ENCODE data around the gene TP73.

TP73 gene

DNA sequence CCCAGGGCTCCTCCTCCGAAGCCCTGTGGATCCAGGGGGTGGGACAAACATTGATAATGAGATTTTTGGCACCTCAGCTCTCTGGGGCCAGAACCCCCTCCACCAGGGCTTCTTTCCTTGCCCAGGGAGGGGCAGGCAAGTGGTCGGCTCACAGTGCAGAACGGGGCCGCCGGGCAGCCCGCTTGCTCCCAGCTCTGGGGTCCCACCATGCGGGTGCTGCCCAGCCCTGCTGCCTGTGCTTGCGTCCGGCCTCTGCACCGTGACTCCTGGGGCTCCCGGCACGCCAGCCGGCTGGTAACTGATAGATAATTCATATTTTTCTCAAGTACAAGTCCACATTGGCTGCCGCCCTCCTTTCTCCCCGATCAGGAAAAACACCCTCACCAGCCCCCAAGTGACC lies 57.9 kb downstream of the TP73 start:
- TF ChIP-seq GLIS3 (CRISPR knock-in tag; IDR thresholded peaks at IDR 0.05) = no peak
- TF ChIP-seq PPARA (CRISPR knock-in tag; IDR thresholded peaks at IDR 0.05; ENCODE audit: borderline replicate concordance) = no peak
- no peak for TF ChIP-seq ESRRG (CRISPR knock-in tag; IDR thresholded peaks at IDR 0.05)
- TF ChIP-seq OSR1 (CRISPR knock-in tag; IDR thresholded peaks at IDR 0.05) = no peak
- no peak for TF ChIP-seq ZFP3 (CRISPR knock-in tag; IDR thresholded peaks at IDR 0.05)
- no peak for TF ChIP-seq CSDC2 (CRISPR knock-in tag; IDR thresholded peaks at IDR 0.05)
- TF ChIP-seq, protein P1, sequence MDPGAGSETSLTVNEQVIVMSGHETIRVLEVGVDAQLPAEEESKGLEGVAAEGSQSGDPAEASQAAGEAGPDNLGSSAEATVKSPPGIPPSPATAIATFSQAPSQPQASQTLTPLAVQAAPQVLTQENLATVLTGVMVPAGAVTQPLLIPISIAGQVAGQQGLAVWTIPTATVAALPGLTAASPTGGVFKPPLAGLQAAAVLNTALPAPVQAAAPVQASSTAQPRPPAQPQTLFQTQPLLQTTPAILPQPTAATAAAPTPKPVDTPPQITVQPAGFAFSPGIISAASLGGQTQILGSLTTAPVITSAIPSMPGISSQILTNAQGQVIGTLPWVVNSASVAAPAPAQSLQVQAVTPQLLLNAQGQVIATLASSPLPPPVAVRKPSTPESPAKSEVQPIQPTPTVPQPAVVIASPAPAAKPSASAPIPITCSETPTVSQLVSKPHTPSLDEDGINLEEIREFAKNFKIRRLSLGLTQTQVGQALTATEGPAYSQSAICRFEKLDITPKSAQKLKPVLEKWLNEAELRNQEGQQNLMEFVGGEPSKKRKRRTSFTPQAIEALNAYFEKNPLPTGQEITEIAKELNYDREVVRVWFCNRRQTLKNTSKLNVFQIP (CRISPR knock-in tag; IDR thresholded peaks at IDR 0.05; ENCODE audit: borderline replicate concordance, low read depth) = no peak
- TF ChIP-seq ISL1 (CRISPR knock-in tag; IDR thresholded peaks at IDR 0.05) = no peak
- TF ChIP-seq, protein P2, sequence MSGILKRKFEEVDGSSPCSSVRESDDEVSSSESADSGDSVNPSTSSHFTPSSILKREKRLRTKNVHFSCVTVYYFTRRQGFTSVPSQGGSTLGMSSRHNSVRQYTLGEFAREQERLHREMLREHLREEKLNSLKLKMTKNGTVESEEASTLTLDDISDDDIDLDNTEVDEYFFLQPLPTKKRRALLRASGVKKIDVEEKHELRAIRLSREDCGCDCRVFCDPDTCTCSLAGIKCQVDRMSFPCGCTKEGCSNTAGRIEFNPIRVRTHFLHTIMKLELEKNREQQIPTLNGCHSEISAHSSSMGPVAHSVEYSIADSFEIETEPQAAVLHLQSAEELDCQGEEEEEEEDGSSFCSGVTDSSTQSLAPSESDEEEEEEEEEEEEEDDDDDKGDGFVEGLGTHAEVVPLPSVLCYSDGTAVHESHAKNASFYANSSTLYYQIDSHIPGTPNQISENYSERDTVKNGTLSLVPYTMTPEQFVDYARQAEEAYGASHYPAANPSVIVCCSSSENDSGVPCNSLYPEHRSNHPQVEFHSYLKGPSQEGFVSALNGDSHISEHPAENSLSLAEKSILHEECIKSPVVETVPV (CRISPR knock-in tag; IDR thresholded peaks at IDR 0.05) = no peak
- no peak for TF ChIP-seq RARB (CRISPR knock-in tag; IDR thresholded peaks at IDR 0.05)
- TF ChIP-seq TOX (CRISPR knock-in tag; IDR thresholded peaks at IDR 0.05; ENCODE audit: borderline replicate concordance) = no peak
- no peak for ATAC-seq

DNA sequence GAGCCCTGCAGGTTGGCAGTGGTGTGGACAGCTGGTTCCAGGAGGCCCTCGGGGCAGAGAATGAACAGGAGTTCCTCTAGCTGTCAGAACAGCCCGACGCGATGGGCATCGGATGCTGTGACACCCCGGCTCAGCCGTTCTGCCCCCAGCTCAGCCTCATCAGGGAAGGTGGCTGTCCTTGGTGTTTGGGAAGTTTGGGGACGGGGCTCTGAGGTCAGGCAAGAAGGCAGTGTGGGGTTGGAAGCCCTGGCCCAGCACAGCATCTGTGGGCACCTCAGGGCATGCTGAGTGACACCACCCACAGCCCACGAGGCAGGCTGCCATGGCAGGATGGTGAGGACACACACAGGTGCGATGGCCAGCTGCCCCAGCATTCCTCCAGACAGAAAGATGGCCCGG lies 59.1 kb downstream of the TP73 start:
- TF ChIP-seq, protein P3, sequence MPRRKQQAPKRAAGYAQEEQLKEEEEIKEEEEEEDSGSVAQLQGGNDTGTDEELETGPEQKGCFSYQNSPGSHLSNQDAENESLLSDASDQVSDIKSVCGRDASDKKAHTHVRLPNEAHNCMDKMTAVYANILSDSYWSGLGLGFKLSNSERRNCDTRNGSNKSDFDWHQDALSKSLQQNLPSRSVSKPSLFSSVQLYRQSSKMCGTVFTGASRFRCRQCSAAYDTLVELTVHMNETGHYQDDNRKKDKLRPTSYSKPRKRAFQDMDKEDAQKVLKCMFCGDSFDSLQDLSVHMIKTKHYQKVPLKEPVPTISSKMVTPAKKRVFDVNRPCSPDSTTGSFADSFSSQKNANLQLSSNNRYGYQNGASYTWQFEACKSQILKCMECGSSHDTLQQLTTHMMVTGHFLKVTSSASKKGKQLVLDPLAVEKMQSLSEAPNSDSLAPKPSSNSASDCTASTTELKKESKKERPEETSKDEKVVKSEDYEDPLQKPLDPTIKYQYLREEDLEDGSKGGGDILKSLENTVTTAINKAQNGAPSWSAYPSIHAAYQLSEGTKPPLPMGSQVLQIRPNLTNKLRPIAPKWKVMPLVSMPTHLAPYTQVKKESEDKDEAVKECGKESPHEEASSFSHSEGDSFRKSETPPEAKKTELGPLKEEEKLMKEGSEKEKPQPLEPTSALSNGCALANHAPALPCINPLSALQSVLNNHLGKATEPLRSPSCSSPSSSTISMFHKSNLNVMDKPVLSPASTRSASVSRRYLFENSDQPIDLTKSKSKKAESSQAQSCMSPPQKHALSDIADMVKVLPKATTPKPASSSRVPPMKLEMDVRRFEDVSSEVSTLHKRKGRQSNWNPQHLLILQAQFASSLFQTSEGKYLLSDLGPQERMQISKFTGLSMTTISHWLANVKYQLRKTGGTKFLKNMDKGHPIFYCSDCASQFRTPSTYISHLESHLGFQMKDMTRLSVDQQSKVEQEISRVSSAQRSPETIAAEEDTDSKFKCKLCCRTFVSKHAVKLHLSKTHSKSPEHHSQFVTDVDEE (CRISPR knock-in tag; IDR thresholded peaks at IDR 0.05) = no peak
- no peak for TF ChIP-seq ZC3H10 (CRISPR knock-in tag; IDR thresholded peaks at IDR 0.05)
- no peak for TF ChIP-seq PPARA (CRISPR knock-in tag; IDR thresholded peaks at IDR 0.05; ENCODE audit: borderline replicate concordance)
- ATAC-seq = no peak

DNA sequence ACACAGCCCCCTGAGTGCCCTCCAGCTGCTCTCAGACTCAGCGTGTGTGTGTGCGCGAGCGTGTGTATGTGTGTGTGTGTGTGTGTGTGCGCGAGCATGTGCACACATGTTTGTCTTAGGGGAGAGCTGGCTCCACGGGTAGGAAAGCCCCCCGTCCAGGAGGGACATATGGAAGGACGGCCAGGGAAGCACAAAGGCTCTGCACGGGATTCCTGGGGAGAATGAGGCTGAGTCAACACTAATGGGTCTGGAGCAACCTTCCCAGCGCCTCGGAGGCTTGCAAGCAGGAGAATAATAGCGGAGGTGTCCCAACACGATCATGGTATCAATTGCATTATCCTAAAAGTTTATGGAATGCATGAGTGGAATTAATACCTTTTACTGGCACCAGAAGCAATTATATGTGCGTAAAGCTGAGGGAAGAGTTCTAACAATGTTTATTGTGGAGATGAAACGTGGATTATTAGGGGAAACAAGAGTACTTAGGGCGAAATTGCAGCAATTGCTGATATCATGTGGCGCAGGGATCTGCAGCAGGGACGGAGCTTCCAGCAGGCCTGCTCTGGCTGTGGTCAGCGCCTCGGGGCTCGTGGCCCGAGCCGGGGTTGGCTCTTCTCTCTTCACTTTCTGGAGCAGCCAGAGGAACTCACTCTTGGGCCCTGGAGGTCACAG lies 59.6 kb downstream of the TP73 start:
- no peak for ATAC-seq
- TF ChIP-seq ISL1 (CRISPR knock-in tag; IDR thresholded peaks at IDR 0.05) (no peak), TCF4 (CRISPR knock-in tag; IDR thresholded peaks at IDR 0.05; ENCODE audit: borderline replicate concordance) (0 out of 2 replicates have a peak, but pooled peaks have one; percentile 35), BACH2 (CRISPR knock-in tag; IDR thresholded peaks at IDR 0.05; ENCODE audit: borderline replicate concordance) (no peak)
- TF ChIP-seq, protein P3 (CRISPR knock-in tag; IDR thresholded peaks at IDR 0.05) = no peak

DNA sequence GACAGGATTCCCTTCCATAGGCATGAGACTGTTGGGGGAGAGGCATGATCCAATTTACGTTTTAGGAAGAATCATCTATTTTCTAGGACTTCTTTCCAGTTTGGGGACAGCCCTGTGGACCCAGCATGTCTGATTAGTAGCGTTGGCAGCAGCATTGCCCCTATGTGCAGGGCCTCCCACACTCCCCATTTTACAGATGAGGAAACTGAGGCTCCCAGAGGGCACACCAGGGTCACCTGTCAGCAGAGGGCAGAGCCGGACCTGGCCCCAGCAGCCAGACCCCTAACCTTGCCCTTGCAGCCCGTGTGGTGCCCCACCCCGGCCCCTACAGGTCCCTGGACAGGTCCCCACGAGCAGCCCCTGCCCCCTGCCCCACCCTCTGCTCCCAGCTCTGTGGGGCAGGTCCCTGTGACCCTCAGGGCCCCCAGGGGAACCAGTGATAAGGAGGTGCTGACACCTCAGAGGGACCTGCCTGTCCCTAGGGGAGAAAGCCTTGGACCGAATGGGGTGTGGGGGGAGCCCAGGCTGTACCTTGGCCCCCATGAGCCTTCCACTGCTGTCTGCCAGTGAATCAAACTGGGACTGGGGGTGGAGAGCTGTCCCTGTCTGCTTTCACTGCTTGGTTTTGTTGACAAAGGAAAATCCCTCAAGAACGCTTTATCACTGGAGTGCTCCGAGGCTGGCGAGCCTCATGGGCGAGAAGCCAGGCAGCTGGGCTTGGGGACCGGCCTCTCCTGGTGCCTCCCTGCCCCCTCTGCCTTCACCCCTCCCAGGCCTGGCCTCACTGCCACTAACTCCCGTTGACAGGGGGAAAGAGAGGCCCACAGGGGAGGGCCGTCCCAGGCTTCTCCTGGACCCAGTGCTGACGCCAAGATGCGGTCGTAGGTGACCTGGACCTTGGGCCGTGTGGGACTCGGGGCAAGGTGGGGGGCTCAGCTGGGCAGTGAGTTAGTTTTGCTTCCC lies 60.5 kb downstream of the TP73 start:
- ATAC-seq = no peak

More for the DNA sequence above, 60.5 kb downstream of the TP73 start:
- TF ChIP-seq ARNTL (CRISPR knock-in tag; IDR thresholded peaks at IDR 0.05; ENCODE audit: borderline replicate concordance, low read depth) = no peak
- TF ChIP-seq OSR1 (CRISPR knock-in tag; IDR thresholded peaks at IDR 0.05) = no peak
- TF ChIP-seq PPARA (CRISPR knock-in tag; IDR thresholded peaks at IDR 0.05; ENCODE audit: borderline replicate concordance) = no peak
- no peak for TF ChIP-seq ZNF565 (CRISPR knock-in tag; conservative IDR thresholded peaks at IDR 0.05; ENCODE audit: low read depth)
- TF ChIP-seq CSDC2 (CRISPR knock-in tag; IDR thresholded peaks at IDR 0.05) = no peak
- TF ChIP-seq, protein P1 (CRISPR knock-in tag; IDR thresholded peaks at IDR 0.05; ENCODE audit: borderline replicate concordance, low read depth) = no peak
- TF ChIP-seq, protein P4, sequence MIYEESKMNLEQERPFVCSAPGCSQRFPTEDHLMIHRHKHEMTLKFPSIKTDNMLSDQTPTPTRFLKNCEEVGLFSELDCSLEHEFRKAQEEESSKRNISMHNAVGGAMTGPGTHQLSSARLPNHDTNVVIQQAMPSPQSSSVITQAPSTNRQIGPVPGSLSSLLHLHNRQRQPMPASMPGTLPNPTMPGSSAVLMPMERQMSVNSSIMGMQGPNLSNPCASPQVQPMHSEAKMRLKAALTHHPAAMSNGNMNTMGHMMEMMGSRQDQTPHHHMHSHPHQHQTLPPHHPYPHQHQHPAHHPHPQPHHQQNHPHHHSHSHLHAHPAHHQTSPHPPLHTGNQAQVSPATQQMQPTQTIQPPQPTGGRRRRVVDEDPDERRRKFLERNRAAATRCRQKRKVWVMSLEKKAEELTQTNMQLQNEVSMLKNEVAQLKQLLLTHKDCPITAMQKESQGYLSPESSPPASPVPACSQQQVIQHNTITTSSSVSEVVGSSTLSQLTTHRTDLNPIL (CRISPR knock-in tag; IDR thresholded peaks at IDR 0.05; ENCODE audit: low read depth) = no peak
- no peak for TF ChIP-seq ESRRG (CRISPR knock-in tag; IDR thresholded peaks at IDR 0.05)
- no peak for TF ChIP-seq GLIS3 (CRISPR knock-in tag; IDR thresholded peaks at IDR 0.05)
- no peak for TF ChIP-seq SNAI2 (CRISPR knock-in tag; IDR thresholded peaks at IDR 0.05)

Measured in SK-N-SH treated with all-trans-retinoic acid at 6 μM for 48 hours (cell line).